ENCODE data around the gene MTG1.
"Not testable (repeated sequence)": the region's sequence is repeated elsewhere in the genome, so short reads cannot be mapped to it uniquely, and the experiment has no call there.

MTG1 gene

DNA sequence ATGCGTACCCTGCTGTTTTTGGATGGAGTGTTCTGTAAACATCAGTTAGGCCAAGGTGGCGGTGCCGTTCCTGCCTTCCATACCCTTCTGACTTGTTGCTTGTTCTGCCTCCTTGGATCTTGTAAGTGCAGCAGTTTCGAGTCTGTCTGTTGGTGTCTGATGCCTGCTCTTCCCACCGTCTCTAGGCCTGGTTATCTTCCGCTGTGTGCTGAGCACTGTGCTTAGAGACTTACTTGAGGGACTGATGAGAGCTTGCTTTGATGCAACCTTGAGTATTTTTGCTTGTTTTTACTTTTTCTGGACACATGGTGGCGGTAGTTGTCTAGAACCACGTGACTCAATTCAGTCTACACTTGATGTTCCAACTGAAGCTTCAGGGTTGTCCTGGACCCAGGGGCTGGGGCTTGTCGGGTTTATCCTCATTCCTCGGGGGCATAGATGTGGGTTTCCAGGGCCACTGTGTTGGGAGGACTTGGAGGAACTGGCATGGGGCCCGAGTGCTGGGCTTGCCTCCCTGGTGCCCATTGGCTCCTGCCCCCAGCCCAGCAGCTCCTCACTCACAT is 44.8 kb downstream of the MTG1 start:
- Mint-ChIP-seq H3K4me3 (no peak overlapping the region), H3K4me1 (peaks cover 25% of the 10 kb centered on the region), H3K27ac (no peak overlapping the region), H3K9me3 (no peaks in the 10 kb centered on the region), H3K36me3 (ENCODE audit: low read depth) (no peaks in the 10 kb centered on the region), H3K27me3 (peaks cover 2% of the 10 kb centered on the region)
- DNase-seq (no peak), ATAC-seq (no peak)

DNA sequence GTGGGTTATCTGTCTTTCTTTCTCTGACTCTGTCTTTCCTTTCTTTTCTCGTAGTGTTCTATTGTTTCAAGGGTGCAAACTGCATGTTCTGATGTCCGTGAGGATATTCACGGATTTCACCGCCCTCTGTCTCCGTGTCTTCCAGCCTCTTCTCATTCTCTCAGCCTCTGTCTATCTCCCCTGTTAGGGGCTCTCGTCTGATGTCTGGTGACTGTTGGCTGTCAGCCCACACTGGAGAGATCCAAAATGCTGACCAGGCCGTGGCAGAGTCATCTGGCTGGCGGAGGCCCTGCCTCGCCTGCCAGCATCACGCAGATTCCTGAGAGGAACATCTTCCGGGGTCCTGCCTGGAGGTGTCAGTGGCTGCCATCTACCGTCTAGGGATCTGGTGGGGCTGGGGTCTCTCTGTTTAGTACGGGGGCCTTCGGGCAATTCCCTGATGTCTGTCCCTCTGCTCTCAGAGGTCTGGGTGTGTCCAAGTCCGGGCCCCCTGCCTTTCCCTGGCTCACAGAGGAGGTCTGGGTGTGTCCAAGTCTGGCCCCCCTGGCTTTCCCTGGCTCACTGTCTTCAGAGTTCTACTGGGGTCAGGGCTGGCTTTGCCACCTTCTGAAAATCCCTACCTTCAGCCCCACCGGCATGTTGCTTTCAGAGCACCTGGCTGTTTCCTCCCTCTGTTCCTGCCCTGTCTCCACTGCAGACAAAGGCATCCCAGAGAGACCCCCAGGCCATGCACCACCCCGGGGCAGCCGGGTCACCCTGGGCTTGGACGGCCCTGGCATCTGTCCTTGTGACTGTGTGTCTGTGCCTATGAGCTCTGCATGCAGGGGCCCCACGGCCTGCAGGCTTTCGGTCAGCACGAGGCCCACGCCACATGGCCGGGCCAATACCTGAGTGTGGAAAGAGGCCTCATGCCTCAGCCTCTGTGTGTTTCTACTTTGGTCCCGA is 45.8 kb downstream of the MTG1 start:
- Mint-ChIP-seq H3K27me3 (peaks cover 2% of the 10 kb centered on the region), H3K9me3 (no peaks in the 10 kb centered on the region), H3K4me1 (peaks cover 25% of the 10 kb centered on the region), H3K27ac (no peak overlapping the region), H3K36me3 (ENCODE audit: low read depth) (no peaks in the 10 kb centered on the region), H3K4me3 (no peak overlapping the region)
- ATAC-seq (no peak), DNase-seq (no peak)

DNA sequence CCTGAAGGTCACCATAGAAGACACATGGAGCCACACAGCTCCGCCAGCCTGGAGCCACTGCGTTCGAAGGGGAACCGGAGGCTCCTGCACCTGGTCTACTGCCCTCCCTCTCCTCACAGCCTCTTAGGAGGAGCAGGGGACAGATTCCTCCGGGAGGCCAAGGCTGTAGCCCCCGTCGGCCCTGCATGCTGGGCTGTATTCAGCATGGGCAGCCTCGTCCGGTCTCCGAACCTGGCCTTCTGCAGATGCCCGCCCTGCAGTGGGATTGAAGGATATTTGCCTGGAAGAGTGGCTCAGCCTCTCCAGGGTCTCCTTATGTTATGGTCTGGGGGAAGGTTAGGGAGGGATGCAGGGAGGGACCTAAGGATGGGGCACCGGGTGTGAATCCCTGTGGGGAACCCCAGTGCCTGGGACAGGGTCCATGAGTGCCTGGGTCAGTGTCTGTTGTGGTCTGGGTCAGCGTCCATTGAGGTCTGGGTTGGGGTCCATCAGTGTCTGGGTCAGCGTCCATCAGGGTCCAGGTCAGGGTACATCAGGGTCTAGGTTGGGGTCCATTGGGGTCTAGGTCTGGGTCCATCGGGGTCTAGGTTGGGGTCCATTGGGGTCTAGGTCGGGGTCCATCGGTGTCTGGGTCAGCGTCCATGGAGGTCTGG is 46.8 kb downstream of the MTG1 start:
- Mint-ChIP-seq H3K27me3 (peaks cover 2% of the 10 kb centered on the region), H3K4me1 (peaks cover 25% of the 10 kb centered on the region), H3K4me3 (no peak overlapping the region), H3K36me3 (ENCODE audit: low read depth) (no peaks in the 10 kb centered on the region), H3K27ac (no peak overlapping the region), H3K9me3 (no peaks in the 10 kb centered on the region)
- ATAC-seq: no peak
- DNase-seq: no peak

GRCh38 chr10:133441356-133441755 is 47.4 kb downstream of the MTG1 start:
- H3K27me3 Mint-ChIP-seq; H3K36me3 Mint-ChIP-seq (ENCODE audit: low read depth); ATAC-seq; H3K9me3 Mint-ChIP-seq; H3K27ac Mint-ChIP-seq; H3K4me3 Mint-ChIP-seq; DNase-seq: not testable (repeated sequence)
- H3K4me1 Mint-ChIP-seq: peaks cover 25% of the 10 kb centered on the region

DNA sequence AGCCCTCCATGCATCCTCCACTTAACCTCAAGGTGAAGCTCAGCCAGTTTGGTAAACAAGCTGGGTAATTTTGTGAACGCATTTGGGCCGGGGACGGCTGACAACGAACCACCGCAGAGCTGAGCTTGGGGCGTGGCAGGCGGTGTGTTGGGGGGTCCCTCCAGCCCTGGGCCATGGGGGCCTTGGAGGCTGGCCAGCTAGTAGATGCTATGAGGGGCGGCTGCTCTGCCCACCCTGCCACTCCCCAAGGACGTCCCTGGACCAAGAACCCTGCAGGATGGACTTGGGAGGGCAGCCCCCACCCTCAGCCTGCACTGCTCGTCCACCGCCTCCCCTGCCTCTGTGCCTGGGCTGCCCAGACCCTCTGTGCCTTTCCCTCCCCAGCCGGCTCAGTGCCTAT is 47.8 kb downstream of the MTG1 start:
- no peak overlapping the region for H3K27ac Mint-ChIP-seq
- peaks cover 2% of the 10 kb centered on the region for H3K27me3 Mint-ChIP-seq
- peaks cover 3% of the 10 kb centered on the region for H3K9me3 Mint-ChIP-seq
- ATAC-seq (no peak), DNase-seq (no peak)
- H3K4me3 Mint-ChIP-seq: no peak overlapping the region
- peaks cover 3% of the 10 kb centered on the region for H3K36me3 Mint-ChIP-seq (ENCODE audit: low read depth)
- H3K4me1 Mint-ChIP-seq: peaks cover 25% of the 10 kb centered on the region

GRCh38 chr10:133442191-133442966 is 48.4 kb downstream of the MTG1 start:
- DNase-seq (peak; percentile 30), ATAC-seq (peak; percentile 84)
- Mint-ChIP-seq H3K4me1 (peaks cover 25% of the 10 kb centered on the region), H3K36me3 (ENCODE audit: low read depth) (peaks cover 7% of the 10 kb centered on the region), H3K4me3 (no peak overlapping the region), H3K27me3 (peaks cover 2% of the 10 kb centered on the region), H3K27ac (no peak overlapping the region), H3K9me3 (peaks cover 8% of the 10 kb centered on the region)

- Mint-ChIP-seq H3K27me3 (peaks cover 2% of the 10 kb centered on the region), H3K9me3 (peaks cover 17% of the 10 kb centered on the region), H3K4me1 (peaks cover 23% of the 10 kb centered on the region), H3K36me3 (ENCODE audit: low read depth) (peaks cover 16% of the 10 kb centered on the region), H3K4me3 (no peak overlapping the region), H3K27ac (no peak overlapping the region)
- DNase-seq (no peak), ATAC-seq (no peak)
Measured at GRCh38 chr10:133442967-133443924, 49.3 kb downstream of the MTG1 start.

- Mint-ChIP-seq H3K27ac (no peak overlapping the region), H3K4me1 (peaks cover 16% of the 10 kb centered on the region), H3K4me3 (no peak overlapping the region), H3K27me3 (peaks cover 2% of the 10 kb centered on the region), H3K36me3 (ENCODE audit: low read depth) (peaks cover 21% of the 10 kb centered on the region), H3K9me3 (peaks cover 27% of the 10 kb centered on the region)
- DNase-seq: no peak
- no peak for ATAC-seq
Measured at GRCh38 chr10:133444342-133445267, 50.6 kb downstream of the MTG1 start.

GRCh38 chr10:133445268-133445732 is 51.3 kb downstream of the MTG1 start:
- peaks cover 31% of the 10 kb centered on the region for H3K9me3 Mint-ChIP-seq
- peaks cover 21% of the 10 kb centered on the region for H3K36me3 Mint-ChIP-seq (ENCODE audit: low read depth)
- H3K27ac Mint-ChIP-seq: no peak overlapping the region
- H3K4me3 Mint-ChIP-seq: no peak overlapping the region
- peaks cover 2% of the 10 kb centered on the region for H3K27me3 Mint-ChIP-seq
- H3K4me1 Mint-ChIP-seq: peaks cover 16% of the 10 kb centered on the region
- ATAC-seq (no peak), DNase-seq (no peak)

DNA sequence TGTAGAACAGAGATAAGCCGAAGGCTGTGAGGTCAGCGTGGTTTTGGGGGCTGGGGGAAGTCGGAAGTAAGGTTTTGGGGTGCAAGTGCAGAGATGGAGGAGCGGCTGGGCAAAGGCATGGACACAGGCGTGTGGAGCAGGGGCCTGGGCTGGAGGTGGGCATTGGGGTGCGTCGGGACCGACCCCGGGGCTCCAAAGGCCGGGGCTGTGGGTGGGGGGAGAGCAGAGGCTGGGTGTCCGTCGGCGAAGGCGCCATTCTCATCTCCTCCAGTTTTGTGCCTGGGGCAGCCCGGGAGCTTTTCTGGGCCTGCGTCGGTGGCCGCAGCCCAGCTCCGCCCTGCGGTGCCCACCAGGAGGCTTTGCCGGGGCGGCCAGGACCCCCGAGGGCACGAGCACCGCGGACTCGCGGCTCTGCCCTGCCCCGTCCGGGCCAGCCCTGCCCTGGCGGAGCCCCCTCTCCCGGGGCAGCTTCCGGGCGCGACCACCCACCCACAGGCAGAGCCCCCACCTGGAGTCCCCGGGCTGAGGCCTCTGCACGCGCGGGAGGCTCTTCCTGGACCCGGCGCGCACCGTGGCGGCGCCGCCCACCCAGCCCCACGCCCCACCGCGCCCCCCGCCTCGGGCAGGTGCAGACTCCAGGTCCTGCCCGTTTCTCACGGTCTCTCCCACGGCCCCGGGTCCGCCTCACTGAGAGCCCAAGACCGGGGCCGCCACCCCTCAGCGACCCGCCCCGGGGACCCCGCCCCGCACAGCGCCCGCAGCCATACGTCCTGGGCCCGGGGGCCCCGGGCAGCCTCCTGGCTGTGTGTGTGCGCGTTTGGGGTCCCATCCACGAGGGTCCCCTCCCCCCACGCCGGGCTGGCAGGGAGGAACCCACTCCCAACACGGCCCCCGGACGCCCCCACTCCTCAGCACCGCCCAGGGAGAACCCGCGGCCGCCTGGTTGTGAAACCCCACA is 52.1 kb downstream of the MTG1 start:
- H3K27ac Mint-ChIP-seq: no peak overlapping the region
- peaks cover 31% of the 10 kb centered on the region for H3K9me3 Mint-ChIP-seq
- no peak overlapping the region for H3K4me3 Mint-ChIP-seq
- H3K27me3 Mint-ChIP-seq: peaks cover 2% of the 10 kb centered on the region
- ATAC-seq (no peak), DNase-seq (no peak)
- H3K36me3 Mint-ChIP-seq (ENCODE audit: low read depth): peaks cover 21% of the 10 kb centered on the region
- H3K4me1 Mint-ChIP-seq: peaks cover 16% of the 10 kb centered on the region

GRCh38 chr10:133446979-133447378 is 53.0 kb downstream of the MTG1 start:
- DNase-seq (no peak), ATAC-seq (no peak)
- Mint-ChIP-seq H3K36me3 (ENCODE audit: low read depth) (peaks cover 21% of the 10 kb centered on the region), H3K27me3 (peaks cover 2% of the 10 kb centered on the region), H3K4me1 (peaks cover 13% of the 10 kb centered on the region), H3K9me3 (peaks cover 31% of the 10 kb centered on the region), H3K27ac (no peak overlapping the region), H3K4me3 (no peak overlapping the region)

DNA sequence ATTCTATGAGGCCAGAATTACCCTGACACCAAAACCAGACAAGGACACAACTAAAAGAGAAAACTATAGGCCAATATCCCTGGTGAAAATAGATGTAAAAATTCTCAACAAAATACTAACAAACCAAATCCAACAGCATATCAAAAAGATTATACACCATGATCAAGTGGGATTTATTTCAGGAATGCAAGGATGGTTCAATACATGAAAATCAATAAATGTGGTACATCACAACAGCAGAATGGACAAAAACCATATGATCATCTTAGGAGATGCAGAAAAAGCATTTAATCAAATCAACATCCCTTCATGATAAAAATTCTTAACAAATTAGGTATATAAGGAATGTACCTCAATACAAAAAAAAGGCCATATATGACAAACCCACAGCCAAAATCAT is 54.2 kb downstream of the MTG1 start:
- Mint-ChIP-seq H3K4me1 (peaks cover 2% of the 10 kb centered on the region), H3K36me3 (ENCODE audit: low read depth) (peaks cover 21% of the 10 kb centered on the region), H3K4me3 (no peak overlapping the region), H3K27ac (no peak overlapping the region), H3K9me3 (peaks cover 31% of the 10 kb centered on the region), H3K27me3 (peaks cover 3% of the 10 kb centered on the region)
- no peak for ATAC-seq
- DNase-seq: no peak

Data from activated naive CD8-positive, alpha-beta T cell treated with anti-CD3 and anti-CD28 coated beads, Interleukin-2, amount 50 U/mL, for 24 hours (primary cell).